HL-60/S4 treated with retinoic acid at 250 ng/mL for 4 days and 3 days (cell line): ENCODE data around the gene IL23R.
"Not testable (repeated sequence)": the region's sequence is repeated elsewhere in the genome, so short reads cannot be mapped to it uniquely, and the experiment has no call there.

ENCODE experiments used
- in situ Hi-C: fragments of 300-500 bp; cut with MboI; formaldehyde crosslinking; loops from 2 replicates; pipeline ENCODE4 v1.7.0; 2022; ENCODE audit warnings: low sequenced_read_pairs

Gene IL23R

GRCh38 chr1:67190410-67190809, 24.2 kb downstream of the IL23R start:
- in situ Hi-C loops = no loop called here

- in situ Hi-C loops = no loop called here
These were observed 24.7 kb downstream of the IL23R start for GRCh38 chr1:67190942-67191341.

- in situ Hi-C loops = no loop called here
These were observed 25.6 kb downstream of the IL23R start for GRCh38 chr1:67191668-67192520.

GRCh38 chr1:67192902-67193301, 26.6 kb downstream of the IL23R start:
- in situ Hi-C loops = no loop called here

GRCh38 chr1:67193704-67194103, 27.4 kb downstream of the IL23R start:
- in situ Hi-C loops = no loop called here

- in situ Hi-C loops = no loop called here
These were observed 28.1 kb downstream of the IL23R start for GRCh38 chr1:67194209-67194863.

GRCh38 chr1:67200755-67201154, 34.5 kb downstream of the IL23R start:
- in situ Hi-C loops = no loop called here

- in situ Hi-C loops = no loop called here
These were observed 35.6 kb downstream of the IL23R start for GRCh38 chr1:67201891-67202290.

- in situ Hi-C loops = no loop called here
These were observed 38.2 kb downstream of the IL23R start for GRCh38 chr1:67204298-67204980.

GRCh38 chr1:67207398-67207797, 41.1 kb downstream of the IL23R start:
- in situ Hi-C loops = not testable (repeated sequence)

- in situ Hi-C loops = no loop called here
These were observed 42.0 kb downstream of the IL23R start for GRCh38 chr1:67208217-67208616.

GRCh38 chr1:67209521-67209920, 43.3 kb downstream of the IL23R start:
- in situ Hi-C loops = no loop called here

GRCh38 chr1:67211589-67212563, 45.6 kb downstream of the IL23R start:
- in situ Hi-C loops = no loop called here

GRCh38 chr1:67213164-67213563, 46.9 kb downstream of the IL23R start:
- in situ Hi-C loops = no loop called here

GRCh38 chr1:67213948-67214347, 47.7 kb downstream of the IL23R start:
- in situ Hi-C loops = no loop called here

- in situ Hi-C loops = no loop called here
These were observed 48.3 kb downstream of the IL23R start for GRCh38 chr1:67214420-67215174.

- in situ Hi-C loops = no loop called here
These were observed 50.1 kb downstream of the IL23R start for GRCh38 chr1:67216401-67216800.

GRCh38 chr1:67217417-67217816, 51.2 kb downstream of the IL23R start:
- in situ Hi-C loops = no loop called here

- in situ Hi-C loops = no loop called here
These were observed 51.7 kb downstream of the IL23R start for GRCh38 chr1:67217938-67218337.

- in situ Hi-C loops = no loop called here
These were observed 58.6 kb downstream of the IL23R start for GRCh38 chr1:67224856-67225255.
